WTC11 (cell line): ENCODE results near the gene ZNF335. TPM values are rescaled to one million over a fixed set of nuclear protein-coding genes. Genes with fewer than 3 reads are reported as not detected.

ENCODE experiments used
- ATAC-seq: fragments of 200-7000 bp; cut with Tn5 transposase; 2 replicates; pipeline ENCODE4 v1.10.0; 2021; ENCODE audit warnings: mild to moderate bottlenecking, moderate library complexity
- CTCF ChIA-PET: fragments of 300-600 bp; sonication (Branson Sonifier 250); formaldehyde crosslinking; loops from one replicate; lab custom pipeline; 2021; ENCODE audit warnings: antibody characterized with exemption; lab: Charles Lee
- POLR2A ChIA-PET: fragments of 350-600 bp; sonication (Branson Sonifier 250); formaldehyde crosslinking; loops from one replicate; lab custom pipeline; 2021; ENCODE audit warnings: antibody characterized with exemption; lab: Charles Lee
- DNase-seq: peaks from one replicate; pipeline ENCODE4 v3.0.0; 2021; ENCODE audit warnings: low spot score
- H3K27ac Mint-ChIP-seq: 2 replicates; pipeline ENCODE4 v1.8.0; 2021; ENCODE audit warnings: mixed read lengths
- H3K27me3 Mint-ChIP-seq: 2 replicates; pipeline ENCODE4 v1.8.0; 2021; ENCODE audit warnings: low read depth, mild to moderate bottlenecking, moderate library complexity, mixed read lengths
- H3K36me3 Mint-ChIP-seq: 2 replicates; pipeline ENCODE4 v1.8.0; 2021; ENCODE audit warnings: mixed read lengths
- H3K4me1 Mint-ChIP-seq: 2 replicates; pipeline ENCODE4 v1.8.0; 2022; ENCODE audit warnings: mixed read lengths
- H3K4me3 Mint-ChIP-seq: 2 replicates; pipeline ENCODE4 v1.8.0; 2021; ENCODE audit warnings: mild to moderate bottlenecking, moderate library complexity, mixed read lengths
- H3K9me3 Mint-ChIP-seq: 2 replicates; pipeline ENCODE4 v1.8.0; 2021; ENCODE audit warnings: mixed read lengths
- CBFB ChIP-seq: sonication (generic); formaldehyde crosslinking; IDR thresholded peaks from 2 replicates; pipeline ENCODE4 v1.8.1; 2022; ENCODE audit warnings: mild to moderate bottlenecking, low read depth, missing genetic modification reagents
- GABPB1 ChIP-seq: sonication (generic); formaldehyde crosslinking; IDR thresholded peaks from 2 replicates; pipeline ENCODE4 v1.8.1; 2023; ENCODE audit warnings: mild to moderate bottlenecking, missing genetic modification reagents
- GTF2I ChIP-seq: fragments of 250-450 bp; sonication (Bioruptor Pico); conservative IDR thresholded peaks from 2 replicates; pipeline ENCODE4 v1.4.0; 2021; ENCODE audit warnings: mild to moderate bottlenecking
- IRF2 ChIP-seq: sonication (generic); formaldehyde crosslinking; IDR thresholded peaks from 2 replicates; pipeline ENCODE4 v1.8.0; 2022; ENCODE audit warnings: low read depth, missing genetic modification reagents, borderline replicate concordance
- JUN ChIP-seq: sonication (generic); formaldehyde crosslinking; IDR thresholded peaks from 2 replicates; pipeline ENCODE4 v1.8.0; 2023; ENCODE audit warnings: mild to moderate bottlenecking, missing genetic modification reagents
- MXD4 ChIP-seq: fragments of 250-450 bp; sonication (Bioruptor Pico); IDR thresholded peaks from 2 replicates; pipeline ENCODE4 v1.8.0; 2021; ENCODE audit warnings: mild to moderate bottlenecking, moderate library complexity, borderline replicate concordance
- MYBL2 ChIP-seq: sonication (generic); formaldehyde crosslinking; IDR thresholded peaks from 2 replicates; pipeline ENCODE4 v1.8.1; 2023; ENCODE audit warnings: mild to moderate bottlenecking, moderate library complexity, missing genetic modification reagents
- PRRX2 ChIP-seq: fragments of 250-450 bp; sonication (Bioruptor Pico); IDR thresholded peaks from 2 replicates; pipeline ENCODE4 v1.8.0; 2021; ENCODE audit warnings: mild to moderate bottlenecking
- RORB ChIP-seq: fragments of 250-450 bp; sonication (Bioruptor Pico); IDR thresholded peaks from 2 replicates; pipeline ENCODE4 v1.9.0; 2021; ENCODE audit warnings: mild to moderate bottlenecking
- SP1 ChIP-seq: sonication (generic); formaldehyde crosslinking; conservative IDR thresholded peaks from 2 replicates; pipeline ENCODE4 v1.8.1; 2022; ENCODE audit warnings: missing genetic modification reagents
- total RNA-seq: library from RNA; stranded (reverse); gene quantifications from 3 replicates; pipeline ENCODE4 v1.2.3, GENCODE V29; 2021
- TF ChIP-seq, protein P1 (sequence below): sonication (generic); formaldehyde crosslinking; IDR thresholded peaks from 2 replicates; pipeline ENCODE4 v1.8.0; 2022; ENCODE audit warnings: missing genetic modification reagents
- TF ChIP-seq, protein P2 (sequence below): sonication (generic); formaldehyde crosslinking; IDR thresholded peaks from 2 replicates; pipeline ENCODE4 v1.8.1; 2022; ENCODE audit warnings: low read depth, missing genetic modification reagents, borderline replicate concordance
- TF ChIP-seq, protein P3 (sequence below): sonication (generic); formaldehyde crosslinking; IDR thresholded peaks from 2 replicates; pipeline ENCODE4 v1.8.1; 2023; ENCODE audit warnings: mild to moderate bottlenecking, moderate library complexity, missing genetic modification reagents
- TF ChIP-seq, protein P4 (sequence below): fragments of 200-600 bp; IDR thresholded peaks from 2 replicates; pipeline ENCODE4 v1.8.0; 2022; ENCODE audit warnings: antibody characterized with exemption
- TF ChIP-seq, protein P5 (sequence below): sonication (generic); formaldehyde crosslinking; IDR thresholded peaks from 2 replicates; pipeline ENCODE4 v1.8.1; 2023; ENCODE audit warnings: mild to moderate bottlenecking, missing genetic modification reagents
- TF ChIP-seq, protein P6 (sequence below): sonication (generic); formaldehyde crosslinking; IDR thresholded peaks from 2 replicates; pipeline ENCODE4 v1.8.0; 2023; ENCODE audit warnings: missing genetic modification reagents

The ZNF335 gene
- total RNA-seq, 1 experiment from 2014 or later = 20.0 TPM

DNA sequence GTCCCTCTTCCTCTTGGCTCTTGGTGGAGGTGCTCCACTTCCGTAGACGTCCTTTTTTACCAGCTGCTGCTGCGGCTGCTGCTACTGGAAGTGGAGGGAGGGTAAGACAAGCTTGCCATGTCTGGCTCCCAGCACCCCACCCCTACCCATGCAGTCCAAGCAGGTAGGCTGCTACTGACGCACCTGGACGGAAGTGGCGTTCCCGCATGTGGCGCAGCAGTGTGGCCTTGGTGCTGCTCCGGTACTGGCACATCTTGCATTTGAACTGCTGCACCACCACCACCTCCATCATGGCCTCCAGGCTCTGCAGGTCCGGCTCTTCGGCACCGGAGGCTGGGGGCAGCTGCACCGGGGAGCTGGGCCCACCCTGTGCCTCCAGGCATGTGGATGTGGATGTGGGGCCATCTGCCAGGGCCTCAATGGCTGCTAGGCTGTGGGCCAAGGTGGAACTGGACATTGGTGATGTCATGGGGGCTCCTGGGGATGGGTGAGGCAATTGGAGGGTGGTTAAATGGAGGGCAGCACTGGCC, 4.4 kb downstream of the ZNF335 start (continued):
- TF ChIP-seq, protein P1, sequence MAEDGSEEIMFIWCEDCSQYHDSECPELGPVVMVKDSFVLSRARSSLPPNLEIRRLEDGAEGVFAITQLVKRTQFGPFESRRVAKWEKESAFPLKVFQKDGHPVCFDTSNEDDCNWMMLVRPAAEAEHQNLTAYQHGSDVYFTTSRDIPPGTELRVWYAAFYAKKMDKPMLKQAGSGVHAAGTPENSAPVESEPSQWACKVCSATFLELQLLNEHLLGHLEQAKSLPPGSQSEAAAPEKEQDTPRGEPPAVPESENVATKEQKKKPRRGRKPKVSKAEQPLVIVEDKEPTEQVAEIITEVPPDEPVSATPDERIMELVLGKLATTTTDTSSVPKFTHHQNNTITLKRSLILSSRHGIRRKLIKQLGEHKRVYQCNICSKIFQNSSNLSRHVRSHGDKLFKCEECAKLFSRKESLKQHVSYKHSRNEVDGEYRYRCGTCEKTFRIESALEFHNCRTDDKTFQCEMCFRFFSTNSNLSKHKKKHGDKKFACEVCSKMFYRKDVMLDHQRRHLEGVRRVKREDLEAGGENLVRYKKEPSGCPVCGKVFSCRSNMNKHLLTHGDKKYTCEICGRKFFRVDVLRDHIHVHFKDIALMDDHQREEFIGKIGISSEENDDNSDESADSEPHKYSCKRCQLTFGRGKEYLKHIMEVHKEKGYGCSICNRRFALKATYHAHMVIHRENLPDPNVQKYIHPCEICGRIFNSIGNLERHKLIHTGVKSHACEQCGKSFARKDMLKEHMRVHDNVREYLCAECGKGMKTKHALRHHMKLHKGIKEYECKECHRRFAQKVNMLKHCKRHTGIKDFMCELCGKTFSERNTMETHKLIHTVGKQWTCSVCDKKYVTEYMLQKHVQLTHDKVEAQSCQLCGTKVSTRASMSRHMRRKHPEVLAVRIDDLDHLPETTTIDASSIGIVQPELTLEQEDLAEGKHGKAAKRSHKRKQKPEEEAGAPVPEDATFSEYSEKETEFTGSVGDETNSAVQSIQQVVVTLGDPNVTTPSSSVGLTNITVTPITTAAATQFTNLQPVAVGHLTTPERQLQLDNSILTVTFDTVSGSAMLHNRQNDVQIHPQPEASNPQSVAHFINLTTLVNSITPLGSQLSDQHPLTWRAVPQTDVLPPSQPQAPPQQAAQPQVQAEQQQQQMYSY (CRISPR knock-in tag) = no peak
- TF ChIP-seq, protein P2, sequence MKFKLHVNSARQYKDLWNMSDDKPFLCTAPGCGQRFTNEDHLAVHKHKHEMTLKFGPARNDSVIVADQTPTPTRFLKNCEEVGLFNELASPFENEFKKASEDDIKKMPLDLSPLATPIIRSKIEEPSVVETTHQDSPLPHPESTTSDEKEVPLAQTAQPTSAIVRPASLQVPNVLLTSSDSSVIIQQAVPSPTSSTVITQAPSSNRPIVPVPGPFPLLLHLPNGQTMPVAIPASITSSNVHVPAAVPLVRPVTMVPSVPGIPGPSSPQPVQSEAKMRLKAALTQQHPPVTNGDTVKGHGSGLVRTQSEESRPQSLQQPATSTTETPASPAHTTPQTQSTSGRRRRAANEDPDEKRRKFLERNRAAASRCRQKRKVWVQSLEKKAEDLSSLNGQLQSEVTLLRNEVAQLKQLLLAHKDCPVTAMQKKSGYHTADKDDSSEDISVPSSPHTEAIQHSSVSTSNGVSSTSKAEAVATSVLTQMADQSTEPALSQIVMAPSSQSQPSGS (CRISPR knock-in tag) = no peak
- TF ChIP-seq SP1 (CRISPR knock-in tag) = no peak

DNA sequence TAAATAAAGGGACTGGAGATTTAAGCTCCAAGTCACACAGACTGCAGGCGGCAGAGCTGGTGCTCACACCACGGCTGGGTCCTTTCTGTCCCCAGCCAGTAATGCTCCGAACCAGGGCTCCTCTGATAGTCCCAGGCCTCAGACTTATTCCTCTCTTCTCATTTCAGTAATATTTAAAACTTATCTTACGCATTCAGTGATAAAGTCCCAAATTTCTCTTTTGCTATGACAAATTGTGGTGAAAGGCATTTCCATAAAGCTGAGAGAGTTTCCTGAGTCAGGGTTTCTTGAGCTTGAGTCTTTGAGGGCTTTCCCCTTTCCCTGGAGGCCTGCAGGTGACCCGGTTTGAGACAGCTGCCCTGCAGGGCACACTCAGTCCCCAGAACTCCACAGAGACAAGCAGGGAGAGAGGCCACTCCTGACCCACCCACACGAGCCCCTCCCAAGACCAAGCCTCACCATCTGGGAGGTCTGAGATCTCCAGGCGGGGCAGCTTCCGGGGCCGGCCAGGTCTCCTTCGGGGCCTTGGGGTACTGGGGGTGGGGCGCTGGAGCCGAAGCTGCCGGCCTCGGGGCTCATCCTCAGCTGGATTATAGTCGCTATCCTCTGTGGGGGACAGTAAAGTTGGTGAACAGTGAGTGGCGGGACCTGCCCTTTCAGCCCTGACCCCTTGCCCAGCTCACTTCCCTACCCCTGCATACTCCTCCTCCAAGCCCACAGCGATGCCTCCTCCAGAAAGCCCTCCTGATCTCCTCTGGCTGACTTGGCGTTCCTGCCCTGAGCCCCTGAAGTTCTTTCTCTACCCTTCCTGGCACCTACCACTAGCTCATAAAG, 6.6 kb downstream of the ZNF335 start:
- Mint-ChIP-seq H3K27ac (no peak overlapping the region), H3K36me3 (peaks cover 26% of the 10 kb centered on the region), H3K27me3 (no peaks in the 10 kb centered on the region), H3K4me3 (no peak overlapping the region), H3K4me1 (peaks cover 6% of the 10 kb centered on the region), H3K9me3 (no peaks in the 10 kb centered on the region)
- ATAC-seq = no peak
- ChIA-PET POLR2A (no interaction called here), CTCF (interaction anchor here (0.8 to 1.5 kb wide), 4 partner anchors 22 to 166 kb away, joined by 3 to 6 read pairs (median 3); no protein-coding TSS in a partner anchor)
- DNase-seq = no peak
- TF ChIP-seq CBFB (CRISPR knock-in tag) (no peak), MXD4 (CRISPR knock-in tag) (no peak), JUN (no peak), GABPB1 (no peak), PRRX2 (CRISPR knock-in tag) (no peak), IRF2 (CRISPR knock-in tag) (no peak), RORB (no peak), GTF2I (CRISPR knock-in tag) (no peak), MYBL2 (CRISPR knock-in tag) (no peak)
- TF ChIP-seq, protein P3, sequence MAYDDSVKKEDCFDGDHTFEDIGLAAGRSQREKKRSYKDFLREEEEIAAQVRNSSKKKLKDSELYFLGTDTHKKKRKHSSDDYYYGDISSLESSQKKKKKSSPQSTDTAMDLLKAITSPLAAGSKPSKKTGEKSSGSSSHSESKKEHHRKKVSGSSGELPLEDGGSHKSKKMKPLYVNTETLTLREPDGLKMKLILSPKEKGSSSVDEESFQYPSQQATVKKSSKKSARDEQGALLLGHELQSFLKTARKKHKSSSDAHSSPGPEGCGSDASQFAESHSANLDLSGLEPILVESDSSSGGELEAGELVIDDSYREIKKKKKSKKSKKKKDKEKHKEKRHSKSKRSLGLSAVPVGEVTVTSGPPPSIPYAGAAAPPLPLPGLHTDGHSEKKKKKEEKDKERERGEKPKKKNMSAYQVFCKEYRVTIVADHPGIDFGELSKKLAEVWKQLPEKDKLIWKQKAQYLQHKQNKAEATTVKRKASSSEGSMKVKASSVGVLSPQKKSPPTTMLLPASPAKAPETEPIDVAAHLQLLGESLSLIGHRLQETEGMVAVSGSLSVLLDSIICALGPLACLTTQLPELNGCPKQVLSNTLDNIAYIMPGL (CRISPR knock-in tag) = no peak
- TF ChIP-seq, protein P4, sequence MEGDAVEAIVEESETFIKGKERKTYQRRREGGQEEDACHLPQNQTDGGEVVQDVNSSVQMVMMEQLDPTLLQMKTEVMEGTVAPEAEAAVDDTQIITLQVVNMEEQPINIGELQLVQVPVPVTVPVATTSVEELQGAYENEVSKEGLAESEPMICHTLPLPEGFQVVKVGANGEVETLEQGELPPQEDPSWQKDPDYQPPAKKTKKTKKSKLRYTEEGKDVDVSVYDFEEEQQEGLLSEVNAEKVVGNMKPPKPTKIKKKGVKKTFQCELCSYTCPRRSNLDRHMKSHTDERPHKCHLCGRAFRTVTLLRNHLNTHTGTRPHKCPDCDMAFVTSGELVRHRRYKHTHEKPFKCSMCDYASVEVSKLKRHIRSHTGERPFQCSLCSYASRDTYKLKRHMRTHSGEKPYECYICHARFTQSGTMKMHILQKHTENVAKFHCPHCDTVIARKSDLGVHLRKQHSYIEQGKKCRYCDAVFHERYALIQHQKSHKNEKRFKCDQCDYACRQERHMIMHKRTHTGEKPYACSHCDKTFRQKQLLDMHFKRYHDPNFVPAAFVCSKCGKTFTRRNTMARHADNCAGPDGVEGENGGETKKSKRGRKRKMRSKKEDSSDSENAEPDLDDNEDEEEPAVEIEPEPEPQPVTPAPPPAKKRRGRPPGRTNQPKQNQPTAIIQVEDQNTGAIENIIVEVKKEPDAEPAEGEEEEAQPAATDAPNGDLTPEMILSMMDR = no peak
- TF ChIP-seq, protein P5, sequence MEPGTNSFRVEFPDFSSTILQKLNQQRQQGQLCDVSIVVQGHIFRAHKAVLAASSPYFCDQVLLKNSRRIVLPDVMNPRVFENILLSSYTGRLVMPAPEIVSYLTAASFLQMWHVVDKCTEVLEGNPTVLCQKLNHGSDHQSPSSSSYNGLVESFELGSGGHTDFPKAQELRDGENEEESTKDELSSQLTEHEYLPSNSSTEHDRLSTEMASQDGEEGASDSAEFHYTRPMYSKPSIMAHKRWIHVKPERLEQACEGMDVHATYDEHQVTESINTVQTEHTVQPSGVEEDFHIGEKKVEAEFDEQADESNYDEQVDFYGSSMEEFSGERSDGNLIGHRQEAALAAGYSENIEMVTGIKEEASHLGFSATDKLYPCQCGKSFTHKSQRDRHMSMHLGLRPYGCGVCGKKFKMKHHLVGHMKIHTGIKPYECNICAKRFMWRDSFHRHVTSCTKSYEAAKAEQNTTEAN (CRISPR knock-in tag) = no peak
- TF ChIP-seq, protein P6, sequence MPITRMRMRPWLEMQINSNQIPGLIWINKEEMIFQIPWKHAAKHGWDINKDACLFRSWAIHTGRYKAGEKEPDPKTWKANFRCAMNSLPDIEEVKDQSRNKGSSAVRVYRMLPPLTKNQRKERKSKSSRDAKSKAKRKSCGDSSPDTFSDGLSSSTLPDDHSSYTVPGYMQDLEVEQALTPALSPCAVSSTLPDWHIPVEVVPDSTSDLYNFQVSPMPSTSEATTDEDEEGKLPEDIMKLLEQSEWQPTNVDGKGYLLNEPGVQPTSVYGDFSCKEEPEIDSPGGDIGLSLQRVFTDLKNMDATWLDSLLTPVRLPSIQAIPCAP = no peak
- TF ChIP-seq, protein P1 (CRISPR knock-in tag) = no peak
